HG03342 (cell line): ENCODE measurements around the gene CFP.
"Not testable (repeated sequence)": the region's sequence is repeated elsewhere in the genome, so short reads cannot be mapped to it uniquely, and the experiment has no call there.

ENCODE experiments used
- ATAC-seq: cut with Tn5 transposase; IDR thresholded peaks from one replicate; pipeline ENCODE4 v1.9.1; 2021; ENCODE audit warnings: mild to moderate bottlenecking, moderate library complexity; ENCODE audit not compliant: unreplicated experiment

The CFP gene

DNA sequence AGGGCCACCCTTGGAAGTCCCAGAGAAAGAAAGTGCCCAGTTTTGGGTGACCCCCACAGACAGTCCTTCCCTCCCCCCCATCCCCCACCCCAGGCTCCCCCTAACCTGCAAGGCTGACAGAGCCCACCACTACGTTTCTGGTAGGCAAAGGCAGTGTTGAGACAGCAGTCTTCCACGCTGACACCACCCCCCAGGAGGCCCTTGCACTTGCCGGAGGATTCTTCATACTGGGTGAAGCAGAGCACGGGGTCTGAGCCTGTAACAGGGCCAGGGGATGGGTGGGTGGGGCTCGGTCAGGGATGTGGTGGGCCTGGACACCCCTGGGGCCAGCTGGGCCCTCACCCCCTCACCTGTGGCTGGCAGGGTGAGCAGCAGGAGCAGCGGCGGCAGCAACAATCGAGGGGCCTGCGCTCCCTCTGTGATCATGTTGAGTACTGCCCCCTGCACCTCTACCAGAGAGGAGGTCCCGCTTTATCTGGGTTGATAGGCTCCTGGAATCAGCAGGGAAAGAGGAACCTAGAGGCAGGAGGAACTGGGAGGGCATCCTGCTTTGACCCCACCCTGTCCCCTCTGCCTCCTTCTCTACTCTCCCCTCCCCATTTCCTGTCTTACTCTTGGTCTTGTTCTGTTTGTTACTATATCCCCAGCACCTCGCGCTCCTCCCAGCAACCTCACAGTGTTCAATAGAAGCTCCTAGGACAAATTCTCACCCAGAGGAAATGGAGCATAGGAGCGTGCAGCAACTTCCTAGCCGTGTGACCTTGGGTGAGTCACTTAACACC is at the start of gene CFP:
CFP (minus strand) TSS at position 512 of the 782 bp plus-strand sequence; CDS start at position 426, 86 bp downstream.
- no peak for ATAC-seq

DNA sequence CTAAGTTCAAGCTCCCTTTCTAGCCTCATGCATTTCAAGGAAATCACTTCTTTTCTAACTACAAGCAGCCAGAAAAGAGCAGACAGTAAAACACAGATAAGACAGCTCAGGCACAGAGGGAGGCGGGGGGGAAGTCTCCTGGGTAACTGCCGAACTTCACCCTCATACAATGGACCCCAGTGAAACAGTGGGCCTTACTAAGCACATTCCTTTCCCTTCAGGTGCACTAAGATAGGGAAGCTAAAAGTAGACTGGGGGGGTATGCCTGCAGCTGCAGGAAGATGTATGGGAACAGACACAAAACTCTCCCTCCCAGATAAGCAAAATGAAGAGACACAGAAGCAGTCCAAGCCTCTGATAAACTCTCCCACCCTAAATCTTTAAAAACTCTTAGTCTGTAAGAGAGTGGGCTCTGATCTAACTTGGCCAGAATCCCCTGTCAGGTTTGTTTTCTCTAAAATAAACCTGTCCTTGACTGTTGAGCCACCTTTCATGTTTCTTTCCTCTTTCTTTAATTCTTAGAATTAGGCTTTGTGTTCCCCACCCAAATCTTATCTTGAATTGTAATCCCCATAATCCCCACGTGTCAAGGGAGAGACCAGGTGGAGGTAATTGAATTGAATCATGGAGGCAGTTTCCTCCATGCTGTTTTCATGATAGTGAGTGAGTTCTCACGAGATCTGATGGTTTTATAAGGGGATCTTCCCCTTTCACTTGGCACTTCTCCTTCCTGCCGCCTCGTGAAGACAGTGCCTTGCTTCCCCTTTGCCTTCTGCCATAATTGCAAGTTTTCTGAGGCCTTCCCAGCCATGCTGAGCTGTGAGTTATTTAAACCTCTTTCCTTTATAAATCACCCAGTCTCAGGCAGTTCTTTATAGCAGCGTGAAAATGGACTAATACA is 46.5 kb upstream of the CFP start:
- ATAC-seq, result not testable (repeated sequence)

DNA sequence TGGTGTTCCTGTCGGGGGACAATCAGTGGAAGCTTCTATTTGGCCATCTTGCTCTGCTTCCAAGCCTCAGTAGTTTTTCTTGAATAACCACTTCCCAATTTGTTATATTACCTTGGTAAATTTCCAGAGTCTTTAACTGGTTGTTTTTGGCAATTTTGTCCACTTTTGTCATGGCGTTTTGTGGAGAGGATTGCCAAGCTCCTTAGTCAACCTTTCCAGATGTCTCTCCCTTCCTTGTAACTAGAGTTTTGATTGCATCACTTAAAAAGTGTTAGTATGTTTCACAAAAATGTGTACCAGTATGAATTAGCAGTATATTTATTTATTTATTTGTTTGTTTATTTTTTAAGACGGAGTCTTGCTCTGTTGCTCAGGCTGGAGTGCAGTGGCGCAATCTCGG is 45.0 kb upstream of the CFP start:
- no peak for ATAC-seq

DNA sequence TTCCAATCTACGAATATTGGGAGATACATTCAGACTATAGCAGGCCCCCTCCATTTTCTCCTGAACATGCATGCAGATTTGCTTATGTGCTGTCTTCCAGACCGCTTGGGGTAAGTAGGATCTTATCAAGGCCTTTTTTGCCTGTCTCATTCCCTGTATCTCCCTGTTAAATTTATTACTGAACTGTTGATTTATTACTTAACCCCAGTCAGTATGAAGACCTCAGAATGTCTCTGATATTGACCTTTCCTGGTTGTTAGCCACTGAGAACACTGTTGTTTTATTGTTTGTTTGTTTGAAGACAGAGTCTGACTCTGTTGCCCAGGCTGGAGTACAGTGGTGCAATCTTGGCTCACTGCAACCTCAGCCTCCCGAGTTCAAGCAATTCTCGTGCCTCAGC is 36.1 kb upstream of the CFP start:
- ATAC-seq, result not testable (repeated sequence)

DNA sequence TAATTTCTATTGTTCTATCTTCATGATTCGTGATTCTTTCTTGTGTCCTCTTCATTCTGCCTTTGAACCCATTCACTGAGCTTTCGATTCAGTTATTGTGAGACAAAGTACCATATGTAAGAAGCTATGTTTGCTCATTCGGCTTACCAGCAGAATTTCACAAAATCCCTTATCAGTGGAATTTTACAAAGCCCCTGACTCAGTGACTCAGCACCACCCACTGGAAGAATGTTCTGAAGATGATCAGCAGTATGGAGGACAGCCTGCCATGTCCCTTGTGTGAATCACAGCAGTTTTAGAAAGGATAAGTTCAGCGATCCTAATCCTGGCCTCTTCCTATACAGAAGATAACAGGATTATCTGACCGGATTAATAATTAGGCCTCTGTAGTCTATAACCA is 35.0 kb upstream of the CFP start:
- ATAC-seq, result no peak

DNA sequence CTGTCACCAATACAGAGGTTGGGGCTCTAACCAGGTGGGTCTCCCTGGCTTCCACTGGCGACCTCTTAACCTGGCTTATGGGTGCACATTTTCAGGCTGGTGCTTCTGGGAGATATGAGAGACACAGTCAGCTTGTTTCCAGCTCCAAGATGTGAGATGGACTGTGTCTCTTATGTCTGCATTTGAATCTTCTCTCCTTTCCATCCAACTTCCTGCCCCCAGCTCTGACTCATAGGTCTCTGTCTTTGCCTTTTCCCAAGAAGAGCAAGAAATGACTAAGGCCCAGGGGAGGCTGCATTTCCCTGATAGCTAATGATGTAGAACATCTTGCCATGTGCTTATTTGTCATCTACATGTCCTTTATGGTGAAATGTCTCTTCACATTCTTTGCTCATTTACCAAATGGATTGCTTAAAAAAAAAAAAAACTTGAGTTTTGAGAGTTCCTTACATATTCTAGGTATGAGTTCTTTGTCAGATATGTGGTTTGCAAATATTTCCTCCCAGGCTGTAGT is 32.5 kb upstream of the CFP start:
- no peak for ATAC-seq

DNA sequence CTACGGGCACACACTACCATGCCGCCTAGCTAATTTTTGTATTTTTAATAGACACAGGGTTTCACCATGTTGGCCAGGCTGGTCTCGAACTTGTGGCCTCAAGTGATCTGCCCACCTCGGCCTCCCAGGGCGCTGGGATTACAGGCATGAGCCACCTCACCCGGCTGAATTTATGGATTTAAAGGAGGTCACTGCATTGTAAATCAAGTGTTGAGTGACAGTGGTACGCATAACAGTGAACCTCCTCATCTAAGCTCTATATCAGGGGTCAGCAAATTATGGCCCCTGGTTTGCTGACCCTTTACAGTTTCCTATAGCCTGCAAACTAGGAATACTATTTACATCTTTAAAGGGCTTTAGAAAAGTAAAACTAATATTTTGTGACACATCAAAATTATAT is 31.8 kb upstream of the CFP start:
- no peak for ATAC-seq

DNA sequence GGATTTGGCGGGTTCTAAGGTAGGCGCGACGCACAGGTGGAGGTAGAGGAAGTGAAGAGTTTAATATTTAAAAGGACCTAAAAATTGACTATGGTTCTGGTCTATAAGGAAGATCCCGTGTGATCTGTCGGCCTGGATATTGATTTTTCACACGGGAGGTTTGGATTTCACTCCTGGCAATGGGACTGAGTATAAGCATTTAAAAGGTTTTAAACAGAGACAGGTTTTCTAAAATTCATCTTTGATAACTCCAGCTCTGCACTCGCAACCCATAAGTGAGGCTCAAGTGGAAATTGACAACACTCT is 29.6 kb upstream of the CFP start:
- no peak for ATAC-seq

DNA sequence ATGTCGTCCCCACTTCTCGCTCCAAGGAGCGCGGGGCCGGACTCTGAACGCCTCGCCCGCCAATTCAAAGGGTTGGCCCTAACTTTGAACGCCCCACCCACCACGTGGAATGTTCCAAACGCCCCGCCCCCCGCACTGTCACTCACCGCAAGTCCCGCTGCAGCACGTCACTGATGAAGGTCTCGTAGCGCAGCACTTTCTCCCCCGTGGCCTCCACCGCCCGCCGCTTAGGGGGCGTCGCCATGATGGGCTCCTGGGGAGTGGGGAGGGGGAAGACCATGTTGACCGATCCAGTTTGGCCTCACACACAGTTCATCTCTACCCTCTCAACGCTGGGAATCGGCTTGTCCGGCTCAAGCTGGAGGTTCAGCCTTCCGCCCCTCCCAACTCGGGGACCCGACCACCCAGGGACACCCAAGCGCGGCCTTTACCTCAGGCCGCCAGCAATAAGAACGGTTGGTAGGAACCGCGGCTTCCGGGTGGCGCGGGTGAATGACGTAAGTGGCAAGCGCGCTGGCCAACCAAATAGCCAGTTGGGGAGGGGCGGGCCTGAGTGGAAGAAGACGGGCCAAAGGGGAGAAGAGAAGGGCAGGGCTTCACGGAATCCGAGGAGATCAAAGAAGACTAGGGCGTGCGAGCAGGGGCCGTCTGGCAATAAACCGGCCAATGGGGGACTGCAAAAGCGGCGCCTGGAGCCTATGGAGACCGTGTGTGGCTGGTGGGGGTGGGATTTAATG is 29.1 kb upstream of the CFP start, which contains the start of gene UXT:
UXT (minus strand) TSS at position 497 of the 737 bp plus-strand sequence; CDS start at position 244, 253 bp downstream.
- ATAC-seq, result peak; percentile 83

DNA sequence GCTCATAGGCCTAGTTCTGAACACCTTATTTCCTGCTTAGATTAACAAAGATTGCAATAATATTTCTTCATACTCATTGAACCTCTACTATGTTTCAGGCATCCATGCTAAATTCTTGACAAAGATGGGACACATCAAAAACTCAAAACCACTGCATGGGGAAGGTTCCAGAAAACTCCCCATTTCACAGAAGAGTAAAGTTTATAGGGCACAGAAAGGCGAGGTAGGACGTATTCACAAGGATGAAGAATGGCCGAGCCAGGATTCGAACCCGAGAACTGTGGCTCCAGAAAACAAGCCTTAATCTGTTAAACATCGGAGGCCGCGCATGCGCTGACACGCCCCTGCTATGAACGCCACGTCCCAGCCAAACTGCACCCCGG is 28.6 kb upstream of the CFP start:
- ATAC-seq, result no peak

DNA sequence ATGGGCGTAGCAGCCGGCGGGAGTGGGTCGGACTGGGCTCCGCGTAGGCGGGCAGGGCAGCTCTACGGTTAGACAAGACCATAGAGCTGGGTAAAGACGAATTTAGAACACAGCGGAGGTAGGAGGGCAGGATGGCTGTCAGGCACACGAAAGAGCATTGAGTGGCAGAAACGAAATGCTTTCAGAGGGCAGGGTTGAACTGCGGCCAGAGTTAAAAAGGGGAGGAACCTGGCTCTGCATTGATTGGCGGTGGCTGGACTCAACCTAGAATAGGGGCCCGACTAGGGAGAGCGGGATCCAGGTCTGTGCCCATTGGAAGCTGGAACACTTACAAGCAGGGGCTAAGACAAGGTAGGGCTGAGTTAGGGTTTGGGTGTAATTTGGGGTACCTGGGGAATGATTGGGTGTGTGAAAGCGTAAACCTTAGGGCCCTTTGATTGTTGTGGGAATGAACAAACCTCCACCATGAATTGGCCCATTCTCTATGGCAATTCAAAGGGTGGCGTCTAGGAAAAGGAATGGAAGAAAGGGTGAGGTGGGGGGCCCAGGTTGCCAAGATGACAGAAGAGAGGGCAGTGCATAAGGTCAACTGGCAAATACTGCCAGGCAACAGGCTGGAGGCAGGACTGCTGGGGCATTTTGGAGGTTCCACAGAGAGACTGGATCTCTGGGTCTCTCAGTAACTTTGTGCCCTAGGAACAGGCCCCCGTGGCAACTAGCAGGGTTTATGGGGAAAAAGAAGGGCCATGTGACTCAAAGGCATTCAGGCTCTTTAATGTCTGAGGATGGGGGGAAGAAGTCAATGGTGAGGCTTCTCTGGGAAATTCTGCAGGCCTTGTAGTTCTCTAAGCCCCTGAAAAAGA is 21.5 kb upstream of the CFP start:
- ATAC-seq, result no peak

DNA sequence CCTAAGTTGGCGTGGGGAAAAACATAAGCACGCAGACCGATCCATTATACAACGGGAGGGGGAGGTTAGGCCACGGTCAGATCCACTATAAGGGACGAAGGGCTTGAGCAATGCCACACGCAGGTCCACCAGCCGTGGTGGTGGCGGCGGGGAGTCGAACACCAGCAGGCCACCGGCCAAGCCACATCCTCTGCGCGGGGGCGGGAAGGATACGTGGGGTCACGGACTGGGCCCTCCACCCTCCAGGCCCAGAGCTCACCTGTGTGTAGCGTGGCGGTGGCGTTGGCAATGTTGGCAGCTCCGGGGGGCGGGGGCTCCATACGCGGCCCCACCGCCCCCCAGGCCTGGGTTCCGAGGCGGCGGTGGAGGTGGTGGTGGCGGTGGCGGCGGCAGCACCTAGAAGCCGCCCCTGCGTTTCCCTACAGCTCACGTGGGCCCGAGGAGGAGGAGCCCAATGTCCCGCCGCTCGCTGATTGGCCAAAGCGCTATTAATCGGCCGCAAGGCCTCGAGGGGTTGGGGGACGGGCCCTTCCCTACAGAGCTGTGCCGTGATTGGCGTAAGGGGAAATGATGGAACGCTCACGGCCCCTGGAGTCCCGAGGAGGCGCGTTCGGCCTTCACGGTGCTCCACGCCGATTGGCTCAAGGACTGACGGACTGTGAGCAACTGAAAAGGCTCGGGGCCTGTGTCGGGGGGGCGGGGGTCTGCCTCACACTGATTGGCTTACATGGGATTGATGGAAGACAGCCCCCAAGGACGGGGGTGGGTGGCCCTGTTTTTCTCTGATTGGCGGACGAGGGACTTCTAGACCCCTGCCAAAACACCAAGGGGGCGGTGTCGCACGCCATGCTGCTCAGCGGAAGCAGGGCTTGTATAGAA is 20.7 kb upstream of the CFP start, which contains the start of gene ELK1:
ELK1 (minus strand) TSS at position 400 of the 879 bp plus-strand sequence. CDS start 9,122 bp downstream, outside the sequence.
- ATAC-seq, result peak; percentile 91

DNA sequence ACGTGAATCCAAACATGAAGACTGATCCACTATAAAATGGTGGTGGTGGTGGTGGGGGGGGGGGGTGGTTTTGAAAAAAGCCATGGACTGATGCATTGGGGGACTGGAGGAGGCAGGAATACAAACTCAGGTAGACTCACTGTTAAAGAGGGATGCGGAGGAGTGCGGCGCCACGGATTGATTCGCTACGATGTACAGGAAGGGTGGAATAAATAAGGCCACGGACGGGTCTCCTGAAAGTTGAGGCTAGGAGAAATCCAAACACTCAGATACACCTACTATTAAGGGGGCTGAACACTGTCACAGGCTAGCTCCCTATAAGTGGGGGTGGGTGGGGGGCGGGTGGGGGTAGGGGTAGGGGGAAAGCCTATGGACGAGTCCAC is 20.0 kb upstream of the CFP start:
- no peak for ATAC-seq

DNA sequence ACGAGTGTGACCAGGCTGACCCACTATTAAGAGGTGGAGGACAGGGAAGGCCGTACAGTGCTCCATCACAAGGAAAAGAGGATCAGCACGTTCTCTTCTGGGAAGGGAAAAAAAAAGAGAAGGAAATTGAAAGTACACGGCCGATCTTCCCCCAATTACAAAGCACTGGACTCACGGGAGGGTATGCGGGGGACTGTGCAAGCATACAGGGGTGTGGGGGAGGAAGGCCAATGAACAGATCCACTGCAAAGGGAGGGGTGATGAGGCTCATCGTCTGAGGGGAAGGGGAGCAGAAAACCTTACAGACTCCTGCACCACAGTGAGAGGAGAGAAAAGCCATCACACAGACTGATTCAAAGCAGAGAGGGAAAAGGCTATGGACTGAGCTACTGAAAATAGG is 19.5 kb upstream of the CFP start:
- ATAC-seq, result no peak

DNA sequence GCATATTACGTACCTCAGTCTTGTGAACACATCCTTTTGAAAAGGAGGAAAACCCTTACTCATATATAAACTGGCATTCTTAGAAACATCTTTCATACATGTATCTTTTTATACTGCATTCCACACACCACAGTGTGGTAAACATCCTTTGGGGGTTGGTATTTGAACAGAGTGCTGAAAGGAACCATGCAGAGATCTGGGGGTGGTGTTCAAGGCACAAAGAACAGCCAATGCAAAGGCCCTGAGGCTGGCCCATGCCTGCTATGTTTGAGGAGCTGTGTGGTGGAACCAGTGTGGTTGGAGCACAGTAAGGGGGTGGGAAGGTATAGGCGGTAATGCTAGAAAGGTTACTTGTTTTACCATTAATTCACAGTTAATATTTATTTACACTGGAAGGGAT is 18.6 kb upstream of the CFP start:
- ATAC-seq, result no peak

DNA sequence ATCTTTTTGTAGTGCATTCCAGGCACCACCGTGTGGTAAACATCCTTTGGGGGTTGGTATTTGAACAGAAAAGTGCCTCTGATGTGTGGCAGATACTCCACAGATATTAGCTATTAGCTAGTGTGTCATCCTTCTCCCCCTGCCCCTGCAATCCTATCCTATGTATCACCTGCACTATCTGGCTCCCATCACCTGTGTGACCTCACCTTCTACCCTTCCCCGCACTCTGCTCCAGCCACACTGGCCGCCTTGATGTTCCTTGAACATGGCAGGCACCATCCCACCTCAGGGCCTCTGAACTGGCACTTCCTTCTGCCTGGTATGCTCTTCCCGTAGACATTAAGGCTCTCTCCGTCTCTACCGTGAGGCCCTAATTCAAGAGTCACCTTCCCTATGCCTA is 16.9 kb upstream of the CFP start:
- no peak for ATAC-seq

DNA sequence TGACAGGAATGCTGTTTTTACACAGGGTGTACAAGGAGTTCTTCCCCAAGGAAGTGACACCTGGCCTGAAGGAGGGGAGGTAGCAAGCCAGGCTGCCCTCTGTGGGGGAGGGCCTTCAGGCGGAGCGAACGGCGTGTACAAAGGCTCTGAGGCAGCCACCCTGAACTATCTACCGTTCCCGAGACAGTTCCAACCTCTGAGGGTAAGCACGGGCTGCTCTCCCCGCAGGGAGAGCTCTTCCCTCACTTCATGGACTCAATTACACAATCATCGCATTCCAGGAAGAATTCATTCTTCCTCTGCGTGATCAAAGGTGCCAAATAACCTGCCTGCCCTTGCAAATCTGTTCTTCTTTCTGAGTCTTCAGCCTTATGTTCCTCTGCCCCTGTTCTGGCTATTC is 15.8 kb upstream of the CFP start:
- ATAC-seq, result no peak

DNA sequence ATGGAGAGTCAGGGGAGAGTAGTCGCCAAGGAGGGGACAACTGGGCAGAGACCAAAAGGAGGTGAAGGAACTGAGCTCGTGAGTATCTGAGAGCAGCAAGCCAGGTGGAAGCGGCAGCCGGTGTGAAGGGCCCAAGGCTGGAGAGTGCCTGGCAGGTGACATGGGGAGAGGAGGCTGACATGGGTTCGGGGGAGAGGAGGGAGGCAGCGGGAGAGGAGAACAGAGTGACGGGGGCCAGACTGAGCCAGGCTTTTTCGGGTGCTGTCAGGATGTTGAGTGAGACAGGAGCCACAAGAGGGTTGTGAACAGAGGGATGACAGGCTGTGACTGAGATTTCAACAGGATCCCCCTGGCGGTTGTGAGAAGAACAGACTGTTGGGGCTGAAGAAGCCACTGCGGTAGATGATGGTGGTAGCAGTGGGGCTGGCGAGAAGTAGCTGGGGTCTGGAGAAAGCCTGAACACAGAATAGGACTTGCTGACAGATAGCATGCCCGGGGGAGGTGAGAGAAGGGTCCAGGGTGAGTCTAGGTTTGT is 14.9 kb upstream of the CFP start:
- no peak for ATAC-seq

DNA sequence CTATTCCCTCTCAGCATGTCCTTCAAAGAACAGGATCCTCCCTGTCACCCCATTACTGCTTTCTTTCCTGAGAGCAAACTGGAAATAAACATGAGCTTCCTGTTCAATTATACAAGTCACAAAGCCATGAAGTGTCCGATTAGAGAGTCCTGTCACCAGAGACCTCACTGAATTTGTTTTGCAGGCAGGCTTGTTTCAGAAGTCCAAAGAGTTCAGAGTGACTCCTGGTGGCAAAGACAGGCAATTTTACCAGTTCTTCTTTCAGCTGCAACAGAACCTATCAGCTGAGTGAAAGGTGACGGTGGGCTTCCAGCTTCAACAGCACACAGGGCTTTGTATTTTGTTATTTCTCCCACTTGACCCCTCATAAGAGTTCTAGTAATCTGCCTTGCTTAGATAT is 14.2 kb upstream of the CFP start:
- ATAC-seq, result no peak
